NK-92 treated with Interleukin-12 subunit alpha and Interleukin-12 subunit beta, amount 100 ng/mL, for 24 hours (cell line): ENCODE results near the gene PAPOLA.

Experiments
- DNase-seq: peaks from one replicate; lab custom pipeline; 2025; lab: John Stamatoyannopoulos, UW

PAPOLA gene

GRCh38 chr14:96565811-96566210, 63.6 kb downstream of the PAPOLA start:
- DNase-seq = no peak

- DNase-seq = no peak
These were observed 65.2 kb downstream of the PAPOLA start for GRCh38 chr14:96567289-96567899.

GRCh38 chr14:96568621-96569020, 66.4 kb downstream of the PAPOLA start:
- DNase-seq = no peak

GRCh38 chr14:96571311-96571710, 69.1 kb downstream of the PAPOLA start:
- DNase-seq = no peak

GRCh38 chr14:96573473-96574100, 71.4 kb downstream of the PAPOLA start:
- DNase-seq = no peak

GRCh38 chr14:96574171-96574632, 72.0 kb downstream of the PAPOLA start:
- DNase-seq = no peak

- no peak for DNase-seq
These were observed 72.8 kb downstream of the PAPOLA start for GRCh38 chr14:96574633-96575632.

GRCh38 chr14:96576359-96576758, 74.2 kb downstream of the PAPOLA start:
- no peak for DNase-seq

GRCh38 chr14:96576937-96577336, 74.8 kb downstream of the PAPOLA start:
- no peak for DNase-seq

GRCh38 chr14:96578619-96579018, 76.4 kb downstream of the PAPOLA start:
- DNase-seq = no peak

GRCh38 chr14:96579358-96579757, 77.2 kb downstream of the PAPOLA start:
- DNase-seq = no peak

GRCh38 chr14:96579855-96580254, 77.7 kb downstream of the PAPOLA start:
- DNase-seq = no peak

- no peak for DNase-seq
These were observed 78.4 kb downstream of the PAPOLA start for GRCh38 chr14:96580566-96580965.

GRCh38 chr14:96581026-96581425, 78.8 kb downstream of the PAPOLA start:
- no peak for DNase-seq

- no peak for DNase-seq
These were observed 79.7 kb downstream of the PAPOLA start for GRCh38 chr14:96581902-96582301.

GRCh38 chr14:96582411-96582961, 80.3 kb downstream of the PAPOLA start:
- no peak for DNase-seq

GRCh38 chr14:96582995-96583394, 80.8 kb downstream of the PAPOLA start:
- no peak for DNase-seq

- DNase-seq = no peak
These were observed 81.4 kb downstream of the PAPOLA start for GRCh38 chr14:96583569-96584041.

- no peak for DNase-seq
These were observed 82.2 kb downstream of the PAPOLA start for GRCh38 chr14:96584199-96584906.

GRCh38 chr14:96584907-96585671, 82.9 kb downstream of the PAPOLA start:
- no peak for DNase-seq

- no peak for DNase-seq
These were observed 83.5 kb downstream of the PAPOLA start for GRCh38 chr14:96585672-96586013.
